SK-N-MC (cell line): ENCODE data around the gene ITPRIPL2.

ENCODE experiments used
- EZH2 ChIP-seq: fragments of 200-600 bp; sonication (generic); IDR thresholded peaks from one replicate; pipeline ENCODE4 v1.6.1; 2017; ENCODE audit warnings: antibody characterized with exemption
- POLR2AphosphoS5 ChIP-seq: IDR thresholded peaks from 2 replicates; pipeline ENCODE4 v1.6.1; 2012; ENCODE audit warnings: mild to moderate bottlenecking, low read depth, low read length, borderline replicate concordance

- TF ChIP-seq POLR2AphosphoS5: no peak
- no peak for TF ChIP-seq EZH2
Measured at GRCh38 chr16:19162085-19162484, 48.3 kb downstream of the ITPRIPL2 start.
